Endothelial cell of umbilical vein (primary cell): ENCODE data around the gene AUTS2.

ENCODE experiments used
- CTCF ChIP-seq, 2 donors: IDR thresholded peaks; 1 replicate in 1 of 2; 2 replicates in 1 of 2; pipeline ENCODE4 v1.5.1; 2011; ENCODE audit warnings: low read length in 2 of 2, mild to moderate bottlenecking in 2 of 2, moderate library complexity in 2 of 2, control low read depth in 1 of 2, inconsistent platforms in 1 of 2, low read depth in 1 of 2; ENCODE audit not compliant: insufficient read depth in 1 of 2; ENCODE audit errors: extremely low read depth in 1 of 2
- EZH2 ChIP-seq: IDR thresholded peaks from 2 replicates; pipeline ENCODE4 v1.6.1; 2012; ENCODE audit warnings: borderline replicate concordance, low read depth, mild to moderate bottlenecking, moderate library complexity, low read length, inconsistent platforms; ENCODE audit not compliant: severe bottlenecking
- GATA2 ChIP-seq: IDR thresholded peaks from 2 replicates; pipeline ENCODE4 v1.7.0; 2011; ENCODE audit warnings: low read depth, mild to moderate bottlenecking, moderate library complexity, mixed read lengths, low read length; ENCODE audit not compliant: insufficient read length, insufficient read depth
- JUN ChIP-seq: IDR thresholded peaks from 2 replicates; pipeline ENCODE4 v1.6.1; 2011; ENCODE audit warnings: borderline replicate concordance, low read depth; ENCODE audit not compliant: insufficient read length, insufficient read depth
- MAX ChIP-seq: IDR thresholded peaks from 2 replicates; pipeline ENCODE4 v1.6.1; 2011; ENCODE audit not compliant: insufficient read depth, insufficient read length
- MYC ChIP-seq: IDR thresholded peaks from one replicate; pipeline ENCODE4 v1.6.1; 2011; ENCODE audit warnings: mild to moderate bottlenecking, low read depth, low read length
- POLR2A ChIP-seq: IDR thresholded peaks from 2 replicates; pipeline ENCODE4 v1.6.1; 2012; ENCODE audit warnings: low read depth, mild to moderate bottlenecking, control low read depth, low read length
- POLR2AphosphoS5 ChIP-seq: IDR thresholded peaks from 2 replicates; pipeline ENCODE4 v1.6.1; 2012; ENCODE audit warnings: low read depth, mild to moderate bottlenecking, control low read depth, low read length, moderate library complexity; ENCODE audit not compliant: insufficient read depth

GRCh38 chr7:69791739-69792138 is 193.5 kb downstream of the AUTS2 start:
- TF ChIP-seq POLR2AphosphoS5 (no peak), JUN (no peak), CTCF (IDR thresholded peaks at IDR 0.05; ENCODE audit: extremely low read depth in 1 of 2, insufficient read depth in 1 of 2, low read depth in 1 of 2, low read length in 2 of 2) (no peak), MYC (no peak), POLR2A (no peak), EZH2 (no peak), MAX (no peak), GATA2 (no peak)
